B cell (primary cell): ENCODE data around the gene ZDHHC14. TPM values are rescaled to one million over a fixed set of nuclear protein-coding genes. Genes with fewer than 3 reads are reported as not detected.

Experiments
- ATAC-seq: fragments of 200-7000 bp; cut with Tn5 transposase; one replicate; pipeline ENCODE4 v1.10.0; 2021; ENCODE audit warnings: low read depth, mild to moderate bottlenecking, moderate number of reproducible peaks, moderate library complexity
- CTCF ChIA-PET: fragments of 350-600 bp; sonication (Branson Sonifier 250); formaldehyde crosslinking; loops from one replicate; lab custom pipeline; 2021; ENCODE audit warnings: antibody characterized with exemption, inconsistent platforms; lab: Charles Lee
- POLR2A ChIA-PET: fragments of 350-600 bp; sonication (Branson Sonifier 250); formaldehyde crosslinking; loops from one replicate; lab custom pipeline; 2021; ENCODE audit warnings: antibody characterized with exemption; lab: Charles Lee
- DNase-seq: peaks from one replicate; pipeline ENCODE4 v3.0.0; 2013
- H2AFZ ChIP-seq: 2 replicates; pipeline ENCODE4 v1.6.1; 2012; ENCODE audit warnings: mild to moderate bottlenecking, low read depth, low read length; ENCODE audit not compliant: insufficient read depth, poor library complexity, severe bottlenecking
- H3K27ac ChIP-seq, 2 donors: 1 replicate in 1 of 2; 2 replicates in 1 of 2; pipeline ENCODE4 v1.5.1; 2012 to 2013; ENCODE audit warnings: low read length in 2 of 2, mild to moderate bottlenecking in 2 of 2, moderate library complexity in 1 of 2
- H3K27me3 ChIP-seq, 4 experiments: fragments of 200-600 bp in 1 of 4; sonication (generic) in 1 of 4; replicated peaks in 1 of 4; 1 replicate in 2 of 4; 2 replicates in 2 of 4; pipeline versions ENCODE4 v1.6.1 to v1.7.0; 2013 to 2016; ENCODE audit warnings: low read length in 3 of 4, mild to moderate bottlenecking in 2 of 4, mixed read lengths in 1 of 4, moderate library complexity in 1 of 4; ENCODE audit not compliant: insufficient read depth in 4 of 4, control insufficient read depth in 3 of 4; ENCODE audit errors: control extremely low read depth in 1 of 4
- H3K36me3 ChIP-seq, 2 experiments: replicated peaks in 1 of 2; 1 replicate in 1 of 2; 2 replicates in 1 of 2; pipeline versions ENCODE4 v1.6.1 to v1.7.1; 2013; ENCODE audit warnings: low read length in 1 of 2; ENCODE audit not compliant: insufficient read depth in 2 of 2, control insufficient read depth in 1 of 2; ENCODE audit errors: control extremely low read depth in 1 of 2, extremely low read depth in 1 of 2
- H3K4me1 ChIP-seq, 2 donors: fragments of 200-600 bp in 1 of 2; sonication (generic) in 1 of 2; 1 replicate in 1 of 2; 2 replicates in 1 of 2; pipeline versions ENCODE4 v1.5.1 to v1.6.1; 2013 to 2017; ENCODE audit warnings: low read length in 2 of 2; ENCODE audit not compliant: control insufficient read depth in 2 of 2, insufficient read depth in 2 of 2
- H3K4me2 ChIP-seq: replicated peaks from 2 replicates; pipeline ENCODE3; 2012; ENCODE audit warnings: mild to moderate bottlenecking, low read depth, low read length; ENCODE audit not compliant: poor library complexity, severe bottlenecking
- H3K4me3 ChIP-seq, 5 experiments: fragments of 200-600 bp in 1 of 5; sonication (generic) in 1 of 5; 1 replicate in 3 of 5; 2 replicates in 2 of 5; pipeline versions ENCODE4 v1.5.1 to v1.7.0; 2011 to 2016; ENCODE audit warnings: low read length in 4 of 5, mild to moderate bottlenecking in 4 of 5, low read depth in 2 of 5, control low read depth in 1 of 5, moderate library complexity in 1 of 5; ENCODE audit not compliant: insufficient read depth in 1 of 5; ENCODE audit errors: control extremely low read depth in 1 of 5, extremely low read depth in 1 of 5
- H3K79me2 ChIP-seq: fragments of 200-600 bp; sonication (generic); one replicate; pipeline ENCODE4 v1.6.0; 2016; ENCODE audit warnings: low read length; ENCODE audit not compliant: control insufficient read depth, insufficient read depth
- H3K9ac ChIP-seq: fragments of 200-600 bp; sonication (generic); 2 replicates; pipeline ENCODE4 v1.6.1; 2017; ENCODE audit warnings: mild to moderate bottlenecking, low read length, moderate library complexity
- H3K9me3 ChIP-seq, 3 donors: one replicate each; pipeline versions ENCODE4 v1.6.1 to v1.7.1; 2013; ENCODE audit warnings: low read length in 2 of 3; ENCODE audit not compliant: control insufficient read depth in 2 of 3, insufficient read depth in 1 of 3; ENCODE audit errors: control extremely low read depth in 1 of 3
- H4K20me1 ChIP-seq: 2 replicates; pipeline ENCODE4 v1.6.0; 2012; ENCODE audit warnings: mild to moderate bottlenecking, low read length; ENCODE audit not compliant: insufficient read depth, control insufficient read depth, poor library complexity, severe bottlenecking
- H3K27ac Mint-ChIP-seq: one replicate; pipeline ENCODE4 v1.8.0; 2021; ENCODE audit warnings: mixed read lengths
- H3K27me3 Mint-ChIP-seq: one replicate; pipeline ENCODE4 v1.8.0; 2021; ENCODE audit warnings: mixed read lengths
- H3K4me1 Mint-ChIP-seq: one replicate; pipeline ENCODE4 v1.8.0; 2021; ENCODE audit warnings: mixed read lengths
- H3K4me3 Mint-ChIP-seq: one replicate; pipeline ENCODE4 v1.8.0; 2021; ENCODE audit warnings: mixed read lengths
- H3K9me3 Mint-ChIP-seq: one replicate; pipeline ENCODE4 v1.8.0; 2022; ENCODE audit warnings: mixed read lengths; ENCODE audit not compliant: insufficient read depth
- CTCF ChIP-seq: fragments of 200-600 bp; IDR thresholded peaks from one replicate; pipeline ENCODE4 v1.8.0; 2022; ENCODE audit warnings: antibody characterized with exemption, mild to moderate bottlenecking
- EZH2 ChIP-seq: IDR thresholded peaks from 2 replicates; pipeline ENCODE4 v1.6.1; 2012; ENCODE audit warnings: borderline replicate concordance, low read depth, mild to moderate bottlenecking, moderate library complexity, low read length; ENCODE audit not compliant: insufficient read depth, poor library complexity, severe bottlenecking
- WGBS: methylation state at CpG from one replicate; pipeline ENCODE4 v1.1.5; 2013; ENCODE audit warnings: missing lambda C conversion rate; ENCODE audit not compliant: insufficient coverage; 5-methylcytosine and 5-hydroxymethylcytosine counted together
- intact Hi-C: fragments of 100-400 bp; cut with micrococcal nuclease; formaldehyde crosslinking; loops from one replicate; pipeline ENCODE4 v1.10.0; 2022
- polyA plus RNA-seq: library from polyadenylated mRNA; depleted of rRNA; stranded (reverse); fragments of >200 nt; gene quantifications from 2 replicates; pipeline ENCODE4 v1.2.3, GENCODE V29; 2012
- total RNA-seq, 2 donors: library from RNA; stranded (reverse); fragments of 120-200 nt in 1 of 2; gene quantifications; 1 replicate in 1 of 2; 2 replicates in 1 of 2; pipeline versions ENCODE4 v1.2.3 to v1.2.4, GENCODE V29; 2013 to 2022

The ZDHHC14 gene
- total and polyA plus RNA-seq, 2 donors (not counting 1 experiment from before 2014, with no cell fraction given) = 8.8 to 50.4 TPM

- ATAC-seq (no peak), DNase-seq (no peak)
- H3K4me2 ChIP-seq = no peak overlapping the region
- TF ChIP-seq EZH2 = no peak
- no peak for TF ChIP-seq CTCF
- H3K4me1 ChIP-seq = peaks cover 9 to 10% of the 10 kb centered on the region in 2 donors
- H3K9ac ChIP-seq = no peak overlapping the region
- no peaks in the 10 kb centered on the region for H3K27me3 Mint-ChIP-seq
- ChIA-PET CTCF (interaction anchor here (0.6 to 8.4 kb wide), 5 partner anchors 55 to 353 kb away, joined by 3 to 155 read pairs (median 5); no protein-coding TSS in a partner anchor), POLR2A (no interaction called here)
- H2AFZ ChIP-seq = no peak overlapping the region
- H3K27ac Mint-ChIP-seq = no peak overlapping the region
- H4K20me1 ChIP-seq = no peaks in the 10 kb centered on the region
- peaks cover 8% of the 10 kb centered on the region for H3K4me1 Mint-ChIP-seq
- peaks cover 0 to 21% of the 10 kb centered on the region in 2 experiments for H3K36me3 ChIP-seq
- no peaks in the 10 kb centered on the region for H3K27me3 ChIP-seq
- intact Hi-C loops = loop anchor here (5.0 to 10.0 kb wide), 3 partner anchors 72 to 207 kb away; no protein-coding TSS in a partner anchor
- no peak overlapping the region for H3K4me3 ChIP-seq
- H3K9me3 ChIP-seq = no peaks in the 10 kb centered on the region
- H3K27ac ChIP-seq = no peak overlapping the region
- WGBS = 100% methylated on average over 1 of the region's 3 CpGs
- H3K4me3 Mint-ChIP-seq = no peak overlapping the region
- no peaks in the 10 kb centered on the region for H3K79me2 ChIP-seq
- no peaks in the 10 kb centered on the region for H3K9me3 Mint-ChIP-seq
These were observed 288.3 kb downstream of the ZDHHC14 start for GRCh38 chr6:157669323-157669722.

- H3K27me3 ChIP-seq = no peaks in the 10 kb centered on the region
- no peak overlapping the region for H3K27ac ChIP-seq
- H3K4me2 ChIP-seq = no peak overlapping the region
- CTCF ChIA-PET = interaction anchor here (0.7 to 8.4 kb wide), 5 partner anchors 47 to 353 kb away, joined by 3 to 155 read pairs (median 5); no protein-coding TSS in a partner anchor
- no peak overlapping the region for H3K9ac ChIP-seq
- H3K4me3 ChIP-seq = no peak overlapping the region
- peaks cover 8% of the 10 kb centered on the region for H3K4me1 Mint-ChIP-seq
- H3K4me3 Mint-ChIP-seq = no peak overlapping the region
- no peaks in the 10 kb centered on the region for H3K27me3 Mint-ChIP-seq
- peaks cover 9 to 10% of the 10 kb centered on the region in 2 donors for H3K4me1 ChIP-seq
- H3K27ac Mint-ChIP-seq = no peak overlapping the region
- H4K20me1 ChIP-seq = no peaks in the 10 kb centered on the region
- TF ChIP-seq EZH2 (no peak), CTCF (no peak)
- H3K9me3 Mint-ChIP-seq = no peaks in the 10 kb centered on the region
- 36% methylated on average over 14 of the region's 14 CpGs for WGBS
- no peak for ATAC-seq
- intact Hi-C loops = loop anchor here (5.0 to 10.0 kb wide), 3 partner anchors 72 to 207 kb away; no protein-coding TSS in a partner anchor
- H3K79me2 ChIP-seq = no peaks in the 10 kb centered on the region
- DNase-seq = no peak
- H3K36me3 ChIP-seq = peaks cover 0 to 20% of the 10 kb centered on the region in 2 experiments
- POLR2A ChIA-PET = no interaction called here
- H3K9me3 ChIP-seq = no peaks in the 10 kb centered on the region
- no peak overlapping the region for H2AFZ ChIP-seq
These were observed 288.8 kb downstream of the ZDHHC14 start for GRCh38 chr6:157669747-157670216.
